GM23338 (cell line): Measurements from ENCODE around the gene MTARC2.

Experiments
- CREB1 ChIP-seq: fragments of 250-450 bp; sonication (Bioruptor Pico); IDR thresholded peaks from 2 replicates; pipeline ENCODE4 v1.5.0; 2020; ENCODE audit warnings: low read depth, mild to moderate bottlenecking, moderate library complexity
- EZH2 ChIP-seq: fragments of 200-600 bp; sonication (generic); IDR thresholded peaks from one replicate; pipeline ENCODE4 v1.8.0; 2017; ENCODE audit warnings: antibody characterized with exemption, mild to moderate bottlenecking, low read depth; ENCODE audit not compliant: unreplicated experiment
- JUNB ChIP-seq: IDR thresholded peaks from one replicate; pipeline ENCODE4 v1.6.1; 2016; ENCODE audit warnings: antibody characterized with exemption; ENCODE audit not compliant: unreplicated experiment
- NANOG ChIP-seq: IDR thresholded peaks from 2 replicates; pipeline ENCODE4 v1.6.1; 2016; ENCODE audit warnings: antibody characterized with exemption, borderline replicate concordance
- POLR2AphosphoS5 ChIP-seq: IDR thresholded peaks from 2 replicates; pipeline ENCODE4 v1.6.1; 2016; ENCODE audit warnings: antibody characterized with exemption, low read depth
- TF ChIP-seq, protein P1 (sequence below), 2 experiments: fragments of 200-600 bp in 1 of 2; sonication (generic) in 1 of 2; conservative IDR thresholded peaks; 2 replicates each; pipeline versions ENCODE4 v1.5.1 to v1.6.1; 2016 to 2017; ENCODE audit warnings: antibody characterized with exemption in 2 of 2, low read depth in 2 of 2, mild to moderate bottlenecking in 2 of 2, moderate library complexity in 1 of 2
- TF ChIP-seq, protein P2 (sequence below): IDR thresholded peaks from one replicate; pipeline ENCODE4 v1.6.1; 2018; ENCODE audit warnings: antibody characterized with exemption; ENCODE audit not compliant: unreplicated experiment
- TF ChIP-seq, protein P3 (sequence below): IDR thresholded peaks from 2 replicates; pipeline ENCODE4 v1.6.1; 2016; ENCODE audit warnings: antibody characterized with exemption

DNA sequence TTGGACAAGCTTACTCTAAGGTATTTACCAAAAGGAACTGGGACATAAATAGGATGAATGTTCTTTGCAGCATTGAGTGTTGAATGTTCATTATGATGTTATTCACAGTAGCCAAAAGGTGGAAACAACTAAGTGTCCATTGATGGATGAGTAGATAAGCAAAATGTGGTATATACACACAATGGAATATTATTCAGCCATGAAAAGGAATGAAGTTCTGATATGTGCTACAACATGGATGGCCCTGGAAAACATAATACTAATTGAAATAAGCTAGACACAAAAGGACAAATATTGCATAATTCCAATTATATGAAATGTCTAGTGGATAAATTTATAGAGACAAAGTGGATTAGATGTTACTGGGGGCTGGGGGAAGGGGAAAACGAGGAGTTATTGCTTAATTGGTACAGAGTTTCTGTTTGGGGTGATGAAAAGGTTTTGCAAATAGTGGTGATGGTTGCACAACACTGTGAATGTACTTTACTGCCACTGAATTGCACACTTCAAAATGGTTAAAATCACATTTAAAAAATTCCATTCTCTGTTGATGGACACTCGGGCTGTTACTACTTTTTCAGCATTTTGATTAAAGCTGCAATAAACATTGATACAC is 41.5 kb downstream of the MTARC2 start:
- TF ChIP-seq, protein P1, sequence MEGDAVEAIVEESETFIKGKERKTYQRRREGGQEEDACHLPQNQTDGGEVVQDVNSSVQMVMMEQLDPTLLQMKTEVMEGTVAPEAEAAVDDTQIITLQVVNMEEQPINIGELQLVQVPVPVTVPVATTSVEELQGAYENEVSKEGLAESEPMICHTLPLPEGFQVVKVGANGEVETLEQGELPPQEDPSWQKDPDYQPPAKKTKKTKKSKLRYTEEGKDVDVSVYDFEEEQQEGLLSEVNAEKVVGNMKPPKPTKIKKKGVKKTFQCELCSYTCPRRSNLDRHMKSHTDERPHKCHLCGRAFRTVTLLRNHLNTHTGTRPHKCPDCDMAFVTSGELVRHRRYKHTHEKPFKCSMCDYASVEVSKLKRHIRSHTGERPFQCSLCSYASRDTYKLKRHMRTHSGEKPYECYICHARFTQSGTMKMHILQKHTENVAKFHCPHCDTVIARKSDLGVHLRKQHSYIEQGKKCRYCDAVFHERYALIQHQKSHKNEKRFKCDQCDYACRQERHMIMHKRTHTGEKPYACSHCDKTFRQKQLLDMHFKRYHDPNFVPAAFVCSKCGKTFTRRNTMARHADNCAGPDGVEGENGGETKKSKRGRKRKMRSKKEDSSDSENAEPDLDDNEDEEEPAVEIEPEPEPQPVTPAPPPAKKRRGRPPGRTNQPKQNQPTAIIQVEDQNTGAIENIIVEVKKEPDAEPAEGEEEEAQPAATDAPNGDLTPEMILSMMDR (conservative IDR thresholded peaks at IDR 0.05; ENCODE audit: low read depth in 2 of 2) = no peak
- TF ChIP-seq POLR2AphosphoS5 (no peak), NANOG (no peak), EZH2 (no peak), CREB1 (CRISPR knock-in tag) (no peak), JUNB (no peak)
- TF ChIP-seq, protein P2, sequence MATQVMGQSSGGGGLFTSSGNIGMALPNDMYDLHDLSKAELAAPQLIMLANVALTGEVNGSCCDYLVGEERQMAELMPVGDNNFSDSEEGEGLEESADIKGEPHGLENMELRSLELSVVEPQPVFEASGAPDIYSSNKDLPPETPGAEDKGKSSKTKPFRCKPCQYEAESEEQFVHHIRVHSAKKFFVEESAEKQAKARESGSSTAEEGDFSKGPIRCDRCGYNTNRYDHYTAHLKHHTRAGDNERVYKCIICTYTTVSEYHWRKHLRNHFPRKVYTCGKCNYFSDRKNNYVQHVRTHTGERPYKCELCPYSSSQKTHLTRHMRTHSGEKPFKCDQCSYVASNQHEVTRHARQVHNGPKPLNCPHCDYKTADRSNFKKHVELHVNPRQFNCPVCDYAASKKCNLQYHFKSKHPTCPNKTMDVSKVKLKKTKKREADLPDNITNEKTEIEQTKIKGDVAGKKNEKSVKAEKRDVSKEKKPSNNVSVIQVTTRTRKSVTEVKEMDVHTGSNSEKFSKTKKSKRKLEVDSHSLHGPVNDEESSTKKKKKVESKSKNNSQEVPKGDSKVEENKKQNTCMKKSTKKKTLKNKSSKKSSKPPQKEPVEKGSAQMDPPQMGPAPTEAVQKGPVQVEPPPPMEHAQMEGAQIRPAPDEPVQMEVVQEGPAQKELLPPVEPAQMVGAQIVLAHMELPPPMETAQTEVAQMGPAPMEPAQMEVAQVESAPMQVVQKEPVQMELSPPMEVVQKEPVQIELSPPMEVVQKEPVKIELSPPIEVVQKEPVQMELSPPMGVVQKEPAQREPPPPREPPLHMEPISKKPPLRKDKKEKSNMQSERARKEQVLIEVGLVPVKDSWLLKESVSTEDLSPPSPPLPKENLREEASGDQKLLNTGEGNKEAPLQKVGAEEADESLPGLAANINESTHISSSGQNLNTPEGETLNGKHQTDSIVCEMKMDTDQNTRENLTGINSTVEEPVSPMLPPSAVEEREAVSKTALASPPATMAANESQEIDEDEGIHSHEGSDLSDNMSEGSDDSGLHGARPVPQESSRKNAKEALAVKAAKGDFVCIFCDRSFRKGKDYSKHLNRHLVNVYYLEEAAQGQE = no peak
- TF ChIP-seq, protein P3, sequence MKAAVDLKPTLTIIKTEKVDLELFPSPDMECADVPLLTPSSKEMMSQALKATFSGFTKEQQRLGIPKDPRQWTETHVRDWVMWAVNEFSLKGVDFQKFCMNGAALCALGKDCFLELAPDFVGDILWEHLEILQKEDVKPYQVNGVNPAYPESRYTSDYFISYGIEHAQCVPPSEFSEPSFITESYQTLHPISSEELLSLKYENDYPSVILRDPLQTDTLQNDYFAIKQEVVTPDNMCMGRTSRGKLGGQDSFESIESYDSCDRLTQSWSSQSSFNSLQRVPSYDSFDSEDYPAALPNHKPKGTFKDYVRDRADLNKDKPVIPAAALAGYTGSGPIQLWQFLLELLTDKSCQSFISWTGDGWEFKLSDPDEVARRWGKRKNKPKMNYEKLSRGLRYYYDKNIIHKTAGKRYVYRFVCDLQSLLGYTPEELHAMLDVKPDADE = no peak
